GM19452 (cell line): Measurements from ENCODE around the gene FRMD4B.
"Not testable (repeated sequence)": the region's sequence is repeated elsewhere in the genome, so short reads cannot be mapped to it uniquely, and the experiment has no call there.

Source experiments
- ATAC-seq: cut with Tn5 transposase; IDR thresholded peaks from one replicate; pipeline ENCODE4 v1.9.1; 2021; ENCODE audit not compliant: unreplicated experiment

FRMD4B gene

GRCh38 chr3:69292185-69292584, 93.7 kb downstream of the FRMD4B start:
- ATAC-seq, result no peak

GRCh38 chr3:69290430-69290829, 95.5 kb downstream of the FRMD4B start:
- no peak for ATAC-seq

GRCh38 chr3:69290006-69290405, 95.9 kb downstream of the FRMD4B start:
- ATAC-seq, result no peak

- no peak for ATAC-seq
Measured at GRCh38 chr3:69288161-69288895, 97.6 kb downstream of the FRMD4B start.

GRCh38 chr3:69283913-69284611, 101.8 kb downstream of the FRMD4B start:
- ATAC-seq, result no peak

GRCh38 chr3:69283496-69283895, 102.4 kb downstream of the FRMD4B start:
- no peak for ATAC-seq

- ATAC-seq, result peak; percentile 74
Measured at GRCh38 chr3:69282181-69282580, 103.7 kb downstream of the FRMD4B start.

- ATAC-seq, result not testable (repeated sequence)
Measured at GRCh38 chr3:69277403-69277802, 108.5 kb downstream of the FRMD4B start.

GRCh38 chr3:69276884-69277283, 109.0 kb downstream of the FRMD4B start:
- ATAC-seq, result no peak

- ATAC-seq, result not testable (repeated sequence)
Measured at GRCh38 chr3:69276191-69276590, 109.7 kb downstream of the FRMD4B start.

GRCh38 chr3:69273896-69274295, 112.0 kb downstream of the FRMD4B start:
- no peak for ATAC-seq

- ATAC-seq, result no peak
Measured at GRCh38 chr3:69272556-69272955, 113.3 kb downstream of the FRMD4B start.

GRCh38 chr3:69271098-69271497, 114.8 kb downstream of the FRMD4B start:
- no peak for ATAC-seq

- no peak for ATAC-seq
Measured at GRCh38 chr3:69266585-69266984, 119.3 kb downstream of the FRMD4B start.

GRCh38 chr3:69266071-69266470, 119.8 kb downstream of the FRMD4B start:
- not testable (repeated sequence) for ATAC-seq

GRCh38 chr3:69260843-69261405, 125.0 kb downstream of the FRMD4B start:
- not testable (repeated sequence) for ATAC-seq

- ATAC-seq, result no peak
Measured at GRCh38 chr3:69260216-69260787, 125.6 kb downstream of the FRMD4B start.

GRCh38 chr3:69259125-69259524, 126.8 kb downstream of the FRMD4B start:
- no peak for ATAC-seq

- ATAC-seq, result no peak
Measured at GRCh38 chr3:69255928-69256327, 130.0 kb downstream of the FRMD4B start.

- ATAC-seq, result no peak
Measured at GRCh38 chr3:69254351-69254750, 131.5 kb downstream of the FRMD4B start.

GRCh38 chr3:69252631-69253030, 133.3 kb downstream of the FRMD4B start:
- ATAC-seq, result no peak

GRCh38 chr3:69252141-69252540, 133.7 kb downstream of the FRMD4B start:
- ATAC-seq, result no peak
